GM18520 (cell line): ENCODE measurements around the gene SDS.

Source experiments
- ATAC-seq: cut with Tn5 transposase; IDR thresholded peaks from one replicate; pipeline ENCODE4 v1.9.1; 2021; ENCODE audit not compliant: unreplicated experiment

SDS gene

DNA sequence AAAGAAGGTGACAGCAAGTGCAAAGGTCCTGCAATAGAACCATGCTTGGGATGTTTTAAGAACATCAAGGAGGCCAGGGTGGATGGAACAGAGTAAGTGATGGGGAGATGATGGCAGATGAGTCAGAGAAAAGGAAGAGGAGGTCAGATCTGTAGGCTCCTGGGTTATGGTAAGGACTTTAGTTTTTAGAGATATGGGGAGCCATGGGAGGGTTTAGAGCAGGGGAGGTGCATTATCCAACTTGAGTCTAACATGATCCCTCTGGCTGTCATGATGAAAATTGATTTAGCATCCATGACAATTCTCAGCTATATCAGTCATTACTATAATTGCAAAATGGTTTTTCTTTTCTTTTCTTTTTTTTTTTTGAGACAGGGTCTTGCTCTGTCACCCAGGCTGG, 52.6 kb downstream of the SDS start:
- no peak for ATAC-seq

DNA sequence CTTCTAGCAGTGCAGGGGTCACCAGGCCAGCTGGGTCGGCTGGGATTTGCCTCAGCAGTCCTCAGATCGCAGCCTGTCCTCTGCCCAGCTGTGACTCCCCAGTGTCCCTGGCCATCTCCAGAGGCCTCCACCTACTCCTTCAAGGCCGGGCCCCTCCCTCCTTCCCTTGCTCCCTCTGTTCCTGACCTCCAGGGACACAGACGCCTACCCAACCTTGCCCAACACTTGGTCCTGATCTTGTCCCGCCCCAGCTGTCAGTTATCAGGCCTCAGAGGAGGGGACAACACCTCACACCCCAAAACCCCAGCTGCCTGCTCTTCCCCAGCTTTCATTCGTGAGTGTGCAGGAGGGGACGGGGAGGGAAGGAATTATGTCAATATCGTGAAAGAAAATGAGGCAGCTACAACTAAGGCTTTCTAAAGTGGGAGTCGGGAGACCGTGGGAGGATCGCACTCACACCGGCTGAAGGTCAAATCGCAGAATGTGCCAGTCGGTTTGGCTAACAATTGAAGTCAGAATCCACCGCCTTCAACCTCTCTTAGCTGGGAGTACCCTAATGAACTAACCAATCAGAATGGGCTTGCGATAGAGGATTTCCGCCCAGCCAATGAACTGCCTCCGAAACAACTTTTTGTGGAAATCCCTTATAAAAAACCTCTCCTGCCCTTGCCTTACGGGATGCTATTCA, 54.7 kb downstream of the SDS start:
- no peak for ATAC-seq

DNA sequence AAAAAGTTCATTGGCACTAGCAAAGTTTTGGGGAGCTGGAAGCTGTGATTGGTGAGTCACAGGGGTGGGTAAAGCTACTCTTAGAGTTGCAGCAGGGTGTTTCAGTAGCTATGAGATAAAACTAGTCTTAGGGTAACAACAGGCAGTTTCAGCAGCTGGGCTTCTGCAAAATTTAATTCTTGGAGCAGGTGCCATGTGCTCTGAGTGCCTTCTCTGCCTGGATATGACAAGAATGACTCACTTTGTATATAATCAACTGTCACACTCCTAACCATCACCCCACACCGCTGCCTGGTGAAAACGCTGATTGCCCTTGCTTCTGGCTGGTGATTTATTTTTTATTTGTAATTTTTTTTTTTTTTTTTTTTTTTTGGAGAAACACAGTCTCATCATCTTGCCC, 55.8 kb downstream of the SDS start:
- ATAC-seq = no peak

DNA sequence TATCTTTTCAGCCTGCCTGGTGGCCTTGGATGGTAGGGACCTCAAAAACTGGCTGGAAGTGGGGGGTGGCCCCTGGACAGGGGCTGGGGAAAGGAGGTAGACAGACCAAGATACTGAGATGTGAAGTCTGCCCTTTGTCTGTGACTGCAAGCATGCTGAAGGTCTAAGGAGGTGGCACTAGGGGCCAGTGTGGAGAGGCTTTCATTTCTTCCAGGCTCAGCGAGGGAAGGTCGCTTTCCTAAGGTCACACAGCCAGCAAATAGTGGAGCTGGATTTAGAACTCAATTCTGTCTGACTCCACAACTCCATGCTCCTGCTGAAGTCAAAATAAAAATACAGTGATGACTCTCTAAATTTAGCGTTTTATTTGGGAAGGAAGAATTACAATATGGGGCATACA, 56.6 kb downstream of the SDS start:
- ATAC-seq = no peak

DNA sequence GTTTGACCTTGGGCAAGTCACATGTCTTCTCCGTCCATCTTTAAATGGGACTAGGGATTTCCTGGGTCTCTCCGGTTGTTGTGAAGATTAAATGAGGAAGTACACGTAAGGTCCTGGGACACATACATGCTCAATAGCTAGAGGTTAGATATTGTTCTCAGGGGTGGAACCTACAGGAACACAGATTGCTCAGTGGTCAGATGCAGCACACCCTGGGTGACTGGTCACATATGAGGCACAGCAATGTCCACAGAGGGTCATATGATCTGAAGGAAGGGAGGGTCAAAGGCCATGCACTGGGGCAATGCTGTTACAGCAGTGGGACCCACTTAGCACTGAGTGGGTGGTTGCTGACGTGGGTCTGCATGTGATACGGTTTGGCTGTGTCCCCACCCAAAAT, 57.3 kb downstream of the SDS start:
- ATAC-seq = no peak

DNA sequence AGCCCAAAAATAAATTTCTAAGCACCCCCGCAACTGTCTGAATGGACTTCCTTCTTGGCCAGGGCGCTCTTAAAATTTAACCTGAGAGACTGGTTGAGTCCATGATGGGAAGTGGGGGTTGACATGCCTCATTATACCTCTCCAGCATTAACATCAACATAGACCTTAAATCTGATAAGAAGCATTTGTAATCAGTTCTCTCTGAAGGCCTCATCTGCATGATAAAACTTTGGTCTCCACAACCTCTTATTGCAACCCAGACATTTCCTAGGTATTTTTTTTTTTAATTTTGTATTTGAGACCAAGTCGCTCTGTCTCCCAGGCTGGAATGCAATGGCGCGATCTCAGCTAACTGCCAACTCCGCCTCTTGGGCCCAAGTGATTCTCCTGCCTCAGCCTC, 58.4 kb downstream of the SDS start:
- no peak for ATAC-seq
